Right hindlimb (tissue), 1 donor: Measurements from ENCODE around the gene SLC8A1.

ENCODE experiments used
- DNase-seq: peaks from one replicate; pipeline ENCODE4 v3.0.0-alpha.2; 2018

SLC8A1 gene

GRCh38 chr2:40220177-40220925, 231.5 kb downstream of the SLC8A1 start:
- DNase-seq = no peak

- no peak for DNase-seq
Observed at GRCh38 chr2:40219141-40219540, 232.7 kb downstream of the SLC8A1 start.

DNA sequence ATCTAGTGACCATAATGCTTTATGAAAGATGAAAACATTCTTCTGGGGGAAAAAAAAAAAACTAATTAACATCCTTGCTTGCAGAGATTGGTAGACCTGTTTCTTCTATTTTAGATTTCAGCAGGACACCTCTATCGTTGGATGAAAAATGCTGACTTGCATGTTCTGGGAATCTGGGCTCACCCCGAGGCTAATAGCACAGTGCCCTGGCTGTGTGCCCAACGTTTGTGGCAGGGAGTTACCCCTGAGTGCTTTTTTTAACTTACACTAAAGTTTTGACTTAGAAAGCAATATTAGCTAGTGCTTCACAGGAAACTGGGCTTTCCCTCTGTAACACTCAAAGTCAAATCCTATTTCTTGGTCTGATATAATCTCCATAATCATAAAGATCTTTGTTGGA, 233.2 kb downstream of the SLC8A1 start:
- DNase-seq = peak; percentile 24

GRCh38 chr2:40213619-40214018, 238.3 kb downstream of the SLC8A1 start:
- peak; percentile 27 for DNase-seq

DNA sequence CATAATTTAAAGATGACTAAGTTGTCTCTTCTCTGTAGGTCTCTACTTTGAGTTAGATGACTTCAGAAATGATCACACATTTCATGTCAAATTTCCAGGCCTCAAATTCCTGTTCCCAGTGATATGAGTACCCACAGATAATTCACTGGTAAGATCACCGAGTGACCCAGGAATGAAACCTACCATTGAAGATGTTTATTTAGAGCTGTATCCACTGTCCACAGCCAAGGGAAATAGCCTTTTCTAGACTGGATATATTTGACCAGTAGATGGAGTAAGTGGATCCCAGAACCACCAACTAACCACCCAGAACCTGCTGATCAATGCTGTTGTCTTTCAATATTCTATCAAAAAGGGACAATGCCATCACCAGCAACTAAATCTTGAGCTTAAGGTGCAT, 238.8 kb downstream of the SLC8A1 start:
- DNase-seq = no peak

DNA sequence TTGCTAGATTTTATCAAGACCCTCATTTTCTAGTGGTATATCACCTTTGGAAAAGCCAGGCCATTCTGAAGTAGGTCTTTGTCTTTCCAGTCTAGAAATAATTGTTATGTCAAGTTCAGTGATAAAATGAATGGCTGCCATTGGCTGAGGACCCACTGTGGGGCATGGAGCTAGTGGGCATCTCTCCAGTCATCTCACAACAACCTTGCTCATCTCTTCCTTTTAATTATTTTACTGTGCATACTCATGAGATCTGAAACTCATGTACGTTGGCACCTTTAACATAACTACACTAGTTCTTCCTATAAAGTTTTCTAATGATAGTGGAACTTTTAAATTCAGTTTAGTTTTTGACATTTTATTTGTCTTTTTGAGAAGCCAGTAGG, 240.9 kb downstream of the SLC8A1 start:
- no peak for DNase-seq

- no peak for DNase-seq
Observed at GRCh38 chr2:40210344-40210967, 241.4 kb downstream of the SLC8A1 start.

- no peak for DNase-seq
Observed at GRCh38 chr2:40209761-40210160, 242.1 kb downstream of the SLC8A1 start.

- no peak for DNase-seq
Observed at GRCh38 chr2:40208463-40208862, 243.4 kb downstream of the SLC8A1 start.

DNA sequence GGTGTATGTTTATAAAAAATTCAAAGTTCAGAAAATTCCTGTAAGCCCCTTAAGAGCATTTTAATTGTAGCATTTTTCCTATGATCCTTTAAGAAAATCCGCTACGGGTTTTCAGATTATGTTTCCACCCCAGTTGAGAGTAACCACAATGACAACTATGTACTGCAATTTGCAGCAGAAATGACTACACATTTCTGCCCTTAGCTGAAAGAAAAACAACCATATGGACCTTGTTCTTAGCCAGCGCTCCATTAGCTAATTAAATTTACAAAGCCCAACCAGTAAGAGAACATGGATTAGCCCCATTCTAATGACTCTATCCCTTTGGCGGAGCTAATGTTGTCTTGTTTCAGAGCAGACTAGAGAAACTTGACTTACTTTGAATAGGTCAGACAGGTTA, 247.6 kb downstream of the SLC8A1 start:
- no peak for DNase-seq

DNA sequence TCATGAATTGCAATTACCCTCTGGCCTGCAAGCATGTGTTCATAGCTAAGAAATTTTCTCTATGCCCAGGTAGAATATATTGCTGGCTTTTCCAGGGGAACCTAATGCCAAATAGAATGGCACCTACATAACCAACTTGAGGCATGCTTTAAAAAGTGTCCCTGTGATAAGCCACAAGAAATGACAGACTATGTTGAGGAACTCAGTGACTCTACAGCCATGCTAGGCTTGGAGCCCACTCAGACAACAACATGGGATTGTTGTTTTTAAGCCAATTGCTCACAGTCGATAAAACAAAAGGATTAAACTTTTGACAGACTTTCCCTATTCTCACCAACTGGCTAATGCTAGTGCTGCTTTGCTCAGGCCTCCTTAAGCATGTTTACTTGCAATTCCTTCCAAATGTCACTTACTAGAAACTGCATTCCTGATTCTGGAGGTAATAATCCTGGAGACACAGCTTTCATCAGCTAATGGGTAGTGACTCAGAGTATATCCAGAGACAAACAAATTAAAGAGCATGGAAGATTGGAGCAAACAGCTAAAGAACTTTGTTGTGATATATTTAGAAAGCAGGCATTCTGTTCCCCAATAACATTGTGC, 249.0 kb downstream of the SLC8A1 start:
- no peak for DNase-seq

- no peak for DNase-seq
Observed at GRCh38 chr2:40201425-40201824, 250.5 kb downstream of the SLC8A1 start.

GRCh38 chr2:40200366-40200915, 251.4 kb downstream of the SLC8A1 start:
- no peak for DNase-seq

DNA sequence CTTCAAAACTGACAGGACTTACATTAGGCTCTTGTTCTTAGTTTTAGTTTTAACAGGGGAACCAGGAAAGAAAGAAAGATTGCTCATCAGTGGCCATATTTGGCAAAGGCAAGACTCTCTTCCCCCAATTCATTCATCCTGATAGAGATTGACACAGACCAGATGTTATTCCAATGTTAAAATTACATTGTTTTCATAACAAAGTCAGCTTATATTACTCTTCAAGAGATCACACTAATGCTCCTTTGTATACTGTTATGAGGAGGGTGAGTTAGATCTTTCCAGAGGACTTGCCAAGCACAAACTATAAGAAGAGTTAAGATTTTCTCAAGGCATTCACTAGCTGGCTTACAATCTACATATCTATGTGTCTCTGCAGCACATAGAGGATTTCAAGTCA, 252.1 kb downstream of the SLC8A1 start:
- no peak for DNase-seq

GRCh38 chr2:40197121-40197520, 254.8 kb downstream of the SLC8A1 start:
- DNase-seq = peak; percentile 34

- DNase-seq = no peak
Observed at GRCh38 chr2:40193670-40194026, 258.2 kb downstream of the SLC8A1 start.

GRCh38 chr2:40192864-40193669, 258.8 kb downstream of the SLC8A1 start:
- no peak for DNase-seq

GRCh38 chr2:40190457-40190856, 261.4 kb downstream of the SLC8A1 start:
- DNase-seq = no peak

DNA sequence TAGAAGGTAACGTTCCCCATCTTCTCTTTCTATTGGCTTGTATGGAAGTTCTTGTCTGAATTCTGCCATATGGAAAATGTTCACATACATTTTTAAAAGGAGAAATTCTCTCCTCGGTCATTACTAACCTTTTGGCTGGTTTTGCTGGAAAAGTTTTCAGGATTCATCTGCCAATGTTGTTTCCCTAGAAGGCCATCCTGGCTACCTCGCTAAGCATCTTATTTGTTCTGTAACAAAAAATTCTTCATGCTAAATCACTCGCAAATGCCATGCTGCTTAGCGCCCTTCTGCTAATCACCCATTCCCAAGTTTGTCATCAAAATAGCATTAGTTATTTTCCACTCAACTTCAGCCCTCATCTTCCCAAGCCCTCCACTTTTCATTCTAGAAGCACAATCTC, 262.0 kb downstream of the SLC8A1 start:
- DNase-seq = peak; percentile 52

GRCh38 chr2:40187054-40187453, 264.8 kb downstream of the SLC8A1 start:
- no peak for DNase-seq

DNA sequence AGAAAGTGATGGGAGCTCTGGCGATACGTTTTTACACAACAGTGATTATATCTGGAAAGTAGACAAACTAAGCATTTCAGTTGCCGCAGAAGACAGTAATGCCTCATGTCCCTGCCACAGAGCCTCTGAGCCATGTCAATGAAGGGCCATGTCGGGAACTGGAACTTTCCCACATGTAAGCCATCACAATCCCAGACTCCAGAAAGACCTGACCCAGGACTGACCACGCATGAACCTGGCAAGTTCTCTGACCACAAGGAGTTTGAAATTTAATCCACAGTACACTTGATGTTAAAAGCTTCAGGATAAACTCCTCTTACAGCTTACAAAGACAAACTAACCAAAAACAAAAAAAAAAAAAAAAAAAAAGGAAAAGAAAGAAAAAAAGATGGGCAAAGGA, 267.3 kb downstream of the SLC8A1 start:
- no peak for DNase-seq

GRCh38 chr2:40181855-40182254, 270.0 kb downstream of the SLC8A1 start:
- DNase-seq = no peak

DNA sequence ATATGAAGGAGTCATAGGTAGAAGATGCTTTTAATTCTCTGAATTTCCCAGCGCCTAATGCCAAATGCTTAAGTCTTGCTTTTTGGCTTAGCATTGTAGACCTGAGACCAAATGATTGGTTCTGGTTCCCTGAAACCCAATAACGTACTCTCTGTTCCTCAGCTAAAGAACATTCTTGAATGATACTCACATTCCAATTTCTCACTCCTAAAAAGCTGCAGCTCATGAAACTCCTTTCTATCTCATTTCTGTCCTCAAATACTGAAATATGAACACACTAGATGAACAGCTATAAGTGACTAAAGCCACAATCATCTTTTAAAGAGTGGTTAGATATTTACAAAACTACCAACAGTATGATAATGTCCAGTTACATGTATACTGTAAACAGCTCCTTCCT, 272.1 kb downstream of the SLC8A1 start:
- no peak for DNase-seq
